Measurements from ENCODE around the gene TRAPPC5.

TRAPPC5 gene

DNA sequence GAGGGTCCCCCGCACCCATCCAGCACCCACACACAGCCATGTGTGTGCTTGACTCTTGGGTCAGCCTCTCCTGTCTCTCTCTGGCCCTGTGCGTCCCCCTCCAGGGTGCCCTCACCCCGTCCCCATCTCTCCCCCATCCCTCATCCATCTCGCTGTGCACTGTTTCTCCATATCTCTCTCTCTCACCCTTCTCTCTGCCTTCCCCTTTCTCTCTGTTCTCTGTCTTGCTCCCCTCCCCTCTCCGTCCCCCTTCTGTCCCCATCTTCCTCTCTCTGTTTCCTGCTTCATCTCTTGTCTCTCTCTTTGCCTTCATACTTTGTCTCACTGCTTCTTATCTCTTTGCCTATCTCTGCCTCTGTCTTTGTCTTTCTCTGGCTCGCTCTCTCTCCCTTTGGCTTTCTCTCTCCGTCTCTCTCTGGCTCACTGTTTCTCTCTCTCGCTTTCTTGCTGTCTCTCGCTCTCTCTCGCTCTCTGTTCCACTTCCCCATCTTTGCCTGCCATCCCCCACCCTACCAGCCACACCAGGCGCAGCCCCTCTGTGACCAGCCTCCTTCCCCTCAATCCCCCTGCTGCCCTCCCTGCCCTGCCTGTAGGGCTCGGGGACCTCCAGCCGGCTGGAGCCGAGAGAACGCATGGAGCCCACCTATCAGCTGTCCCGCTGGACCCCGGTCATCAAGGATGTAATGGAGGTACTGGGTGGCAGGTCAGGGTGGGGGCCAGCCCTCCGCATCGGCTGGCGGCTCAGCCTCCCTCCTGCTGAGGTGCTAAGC lies 34.8 kb upstream of the TRAPPC5 start:
- H3K4me3 ChIP-seq (replicated peaks in 1 of 2; ENCODE audit: low read depth in 2 of 2, low read length in 2 of 2): no peak overlapping the region
- TF ChIP-seq, protein P1, sequence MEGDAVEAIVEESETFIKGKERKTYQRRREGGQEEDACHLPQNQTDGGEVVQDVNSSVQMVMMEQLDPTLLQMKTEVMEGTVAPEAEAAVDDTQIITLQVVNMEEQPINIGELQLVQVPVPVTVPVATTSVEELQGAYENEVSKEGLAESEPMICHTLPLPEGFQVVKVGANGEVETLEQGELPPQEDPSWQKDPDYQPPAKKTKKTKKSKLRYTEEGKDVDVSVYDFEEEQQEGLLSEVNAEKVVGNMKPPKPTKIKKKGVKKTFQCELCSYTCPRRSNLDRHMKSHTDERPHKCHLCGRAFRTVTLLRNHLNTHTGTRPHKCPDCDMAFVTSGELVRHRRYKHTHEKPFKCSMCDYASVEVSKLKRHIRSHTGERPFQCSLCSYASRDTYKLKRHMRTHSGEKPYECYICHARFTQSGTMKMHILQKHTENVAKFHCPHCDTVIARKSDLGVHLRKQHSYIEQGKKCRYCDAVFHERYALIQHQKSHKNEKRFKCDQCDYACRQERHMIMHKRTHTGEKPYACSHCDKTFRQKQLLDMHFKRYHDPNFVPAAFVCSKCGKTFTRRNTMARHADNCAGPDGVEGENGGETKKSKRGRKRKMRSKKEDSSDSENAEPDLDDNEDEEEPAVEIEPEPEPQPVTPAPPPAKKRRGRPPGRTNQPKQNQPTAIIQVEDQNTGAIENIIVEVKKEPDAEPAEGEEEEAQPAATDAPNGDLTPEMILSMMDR (IDR thresholded peaks at IDR 0.05; ENCODE audit: low read depth, low read length): no peak
- no peak for DNase-seq (ENCODE audit: low read depth in 2 of 2)

DNA sequence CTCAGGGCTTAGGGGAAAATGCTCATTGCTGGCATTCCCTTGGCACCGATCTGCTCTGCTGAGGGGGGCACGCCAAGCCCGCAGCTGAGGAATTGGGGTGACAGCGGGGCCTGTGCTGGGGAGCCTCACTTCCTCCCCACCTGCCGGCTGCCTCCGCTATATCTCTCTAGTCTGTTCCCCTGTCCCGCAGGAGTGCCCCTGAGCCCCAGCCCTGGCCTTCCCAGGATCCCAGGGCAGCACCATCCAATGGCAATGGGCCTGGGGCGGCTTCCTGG lies 34.3 kb upstream of the TRAPPC5 start:
- DNase-seq (ENCODE audit: low read depth in 2 of 2): no peak
- TF ChIP-seq, protein P1 (IDR thresholded peaks at IDR 0.05; ENCODE audit: low read depth, low read length): no peak
- no peak overlapping the region for H3K4me3 ChIP-seq (replicated peaks in 1 of 2; ENCODE audit: low read depth in 2 of 2, low read length in 2 of 2)

DNA sequence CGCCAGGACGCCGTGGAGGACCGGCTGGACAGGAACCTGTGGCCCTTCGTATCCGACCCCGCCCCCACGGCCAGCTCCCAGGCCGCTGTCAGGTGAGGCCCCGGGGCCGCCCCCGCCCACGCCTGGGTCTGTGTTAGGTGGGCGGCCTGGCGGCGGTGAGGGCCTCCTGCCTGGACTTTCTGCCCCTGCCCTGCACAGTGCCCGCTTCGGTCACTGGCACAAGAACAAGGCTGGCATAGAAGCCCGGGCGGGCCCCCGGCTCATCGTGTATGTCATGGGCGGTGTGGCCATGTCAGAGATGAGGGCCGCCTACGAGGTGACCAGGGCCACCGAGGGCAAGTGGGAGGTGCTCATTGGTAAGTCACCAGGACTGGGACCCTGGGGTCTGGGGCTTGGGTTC lies 33.5 kb upstream of the TRAPPC5 start:
- TF ChIP-seq, protein P1 (IDR thresholded peaks at IDR 0.05; ENCODE audit: low read depth, low read length): no peak
- H3K4me3 ChIP-seq (replicated peaks in 1 of 2; ENCODE audit: low read depth in 2 of 2, low read length in 2 of 2): no peak overlapping the region
- DNase-seq (ENCODE audit: low read depth in 2 of 2): no peak

DNA sequence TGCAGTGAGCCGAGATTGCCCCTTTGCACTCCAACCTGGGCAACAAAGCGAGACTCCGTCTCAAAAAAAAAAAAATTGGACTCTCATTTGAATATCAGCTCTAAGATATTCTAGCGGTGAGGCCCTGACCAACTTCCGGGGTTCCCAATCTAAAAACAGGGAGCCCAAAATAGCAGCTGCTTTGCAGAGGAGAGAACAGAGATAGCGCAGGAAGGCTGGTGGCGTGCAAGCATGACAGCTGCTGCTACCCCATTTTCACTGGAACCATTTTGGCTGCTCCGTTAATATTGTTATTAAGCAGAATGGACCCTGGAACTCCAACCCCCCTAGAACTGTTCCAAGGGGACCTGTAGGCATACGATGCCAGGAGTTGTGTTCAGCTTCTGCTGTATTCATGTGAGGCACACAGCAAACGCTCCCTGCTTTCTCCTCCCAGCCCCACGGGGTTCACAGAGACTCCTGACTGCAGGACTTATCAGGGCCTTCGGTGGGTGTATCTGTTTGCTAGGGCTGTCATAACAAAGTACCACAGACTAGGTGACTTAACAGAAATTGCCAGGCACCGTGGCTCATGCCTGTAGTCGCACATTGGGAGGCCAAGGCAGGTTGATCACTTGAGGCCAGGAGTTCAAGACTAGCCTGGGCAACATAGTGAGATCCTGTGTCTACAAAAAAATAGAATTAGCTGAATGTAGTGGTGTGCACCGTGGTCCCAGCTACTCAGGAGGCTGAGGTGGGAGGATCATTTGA lies 32.2 kb upstream of the TRAPPC5 start:
- H3K4me3 ChIP-seq (replicated peaks in 1 of 2; ENCODE audit: low read depth in 2 of 2, low read length in 2 of 2): no peak overlapping the region
- no peak for DNase-seq (ENCODE audit: low read depth in 2 of 2)
- TF ChIP-seq, protein P1 (IDR thresholded peaks at IDR 0.05; ENCODE audit: low read depth, low read length): no peak

DNA sequence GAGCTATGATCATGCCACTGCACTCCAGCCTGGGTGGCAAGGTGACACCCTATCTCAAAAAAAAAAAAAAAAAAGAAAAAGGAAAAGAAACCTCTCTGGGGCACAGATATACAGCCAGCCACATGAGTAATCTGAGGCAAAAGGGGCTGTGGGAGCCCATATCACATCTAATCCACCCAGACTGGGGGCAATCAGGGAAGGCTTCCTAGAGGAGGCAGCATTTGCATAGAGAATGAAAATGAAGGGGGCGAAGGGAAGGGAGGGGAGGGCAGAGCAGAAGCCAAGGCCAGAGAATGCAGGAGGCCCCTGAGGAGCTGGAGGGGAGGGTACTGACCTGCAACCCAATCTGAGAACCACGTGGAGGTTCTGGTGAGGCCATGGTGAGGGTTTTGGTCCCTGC lies 30.5 kb upstream of the TRAPPC5 start:
- H3K4me3 ChIP-seq (replicated peaks in 1 of 2; ENCODE audit: low read depth in 2 of 2, low read length in 2 of 2): no peak overlapping the region
- DNase-seq (ENCODE audit: low read depth in 2 of 2): no peak
- TF ChIP-seq, protein P1 (IDR thresholded peaks at IDR 0.05; ENCODE audit: low read depth, low read length): no peak

DNA sequence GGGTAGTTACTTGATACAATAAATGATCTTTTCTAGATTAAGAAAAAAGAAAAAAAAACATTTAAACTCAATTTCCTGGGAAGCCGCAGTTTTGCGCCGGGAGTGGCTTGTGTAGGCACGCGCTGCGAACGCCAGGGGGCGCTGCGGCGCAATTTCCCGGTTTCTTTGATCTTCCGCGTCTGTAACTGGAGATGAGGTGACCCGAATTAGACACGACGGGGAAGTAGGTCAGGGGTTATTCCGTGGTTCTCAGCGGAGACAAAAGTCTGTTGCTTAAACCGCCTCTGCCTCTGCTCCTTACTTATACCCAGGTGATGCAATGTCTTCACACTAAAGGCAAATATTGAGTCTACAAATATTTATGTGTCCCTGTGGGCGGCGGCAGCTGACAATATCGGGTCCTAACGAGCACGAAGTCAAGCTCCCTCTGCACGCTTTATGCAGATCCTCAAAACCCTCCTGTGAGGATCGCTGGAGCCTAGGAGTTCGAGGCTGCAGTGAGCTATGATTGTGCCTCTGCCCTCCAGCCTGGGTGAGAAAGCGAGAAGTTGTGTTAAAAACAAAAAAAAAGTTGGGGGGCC lies 28.5 kb upstream of the TRAPPC5 start:
- H3K4me3 ChIP-seq (replicated peaks in 1 of 2; ENCODE audit: low read depth in 2 of 2, low read length in 2 of 2): peak overlapping the region in 1 of 2 donors; percentile 17
- peak; percentile 72 to 81 for DNase-seq (ENCODE audit: low read depth in 2 of 2)
- TF ChIP-seq, protein P1 (IDR thresholded peaks at IDR 0.05; ENCODE audit: low read depth, low read length): peak; percentile 96
